Right lobe of liver (tissue), 6 donors: ENCODE results near the gene KIRREL2. TPM values are rescaled to one million over a fixed set of nuclear protein-coding genes. Genes with fewer than 3 reads are reported as not detected.

Experiments
- ATAC-seq, 4 donors: fragments of 200-7000 bp; cut with Tn5 transposase; one replicate each; pipeline ENCODE4 v1.9.1; 2020; ENCODE audit warnings: mild to moderate bottlenecking in 4 of 4, moderate library complexity in 4 of 4
- DNase-seq, 3 donors: peaks; one replicate each; pipeline ENCODE4 v3.0.0-alpha.2; 2020
- H3K27ac ChIP-seq, 3 donors: fragments of 200-600 bp; one replicate each; pipeline ENCODE4 v1.8.0; 2022
- H3K27me3 ChIP-seq, 2 donors: fragments of 200-600 bp; one replicate each; pipeline ENCODE4 v1.8.0; 2022
- H3K36me3 ChIP-seq, 4 donors: fragments of 200-600 bp; sonication (generic) in 1 of 4; one replicate each; pipeline versions ENCODE4 v1.5.1 to v1.8.0; 2017 to 2022; ENCODE audit warnings: control low read depth in 1 of 4
- H3K4me1 ChIP-seq, 4 donors: fragments of 200-600 bp; sonication (generic) in 1 of 4; one replicate each; pipeline versions ENCODE4 v1.5.1 to v1.8.0; 2017 to 2022; ENCODE audit warnings: control low read depth in 1 of 4
- H3K4me3 ChIP-seq, 3 donors: fragments of 200-600 bp; one replicate each; pipeline ENCODE4 v1.8.0; 2022
- H3K9me3 ChIP-seq, 4 donors: fragments of 200-600 bp; sonication (generic) in 1 of 4; one replicate each; pipeline versions ENCODE4 v1.5.1 to v1.8.0; 2017 to 2022; ENCODE audit warnings: control low read depth in 1 of 4
- CTCF ChIP-seq, 4 donors: fragments of 200-600 bp in 3 of 4; fragments of 450-650 bp in 1 of 4; IDR thresholded peaks; one replicate each; pipeline versions ENCODE4 v1.5.1 to v1.8.0; 2016 to 2022; ENCODE audit warnings: antibody characterized with exemption in 4 of 4, mild to moderate bottlenecking in 2 of 4
- POLR2A ChIP-seq: fragments of 450-650 bp; IDR thresholded peaks from one replicate; pipeline ENCODE4 v1.6.1; 2017; ENCODE audit warnings: antibody characterized with exemption, mild to moderate bottlenecking
- WGBS: methylation state at CpG from one replicate; pipeline ENCODE4 v1.1.6; 2018; ENCODE audit warnings: low coverage, low lambda C conversion rate; ENCODE audit not compliant: insufficient coverage; ENCODE audit errors: missing lambda C conversion rate; 5-methylcytosine and 5-hydroxymethylcytosine counted together
- intact Hi-C, 2 donors: fragments of 100-400 bp; cut with DNase I; formaldehyde crosslinking; loops; one replicate each; pipeline versions ENCODE4 v1.11.2 to v1.14.1; 2022
- small RNA-seq, 2 experiments: library from RNA; depleted of rRNA; stranded (forward); fragments of <200 nt; gene quantifications; one replicate each; pipeline ENCODE3, GENCODE V24; 2016
- total RNA-seq, 6 experiments: library from RNA; depleted of rRNA in 2 of 6; stranded (reverse); fragments of >200 nt in 2 of 6; fragmentation: NEBNext Ultra II Directional in 3 of 6; extraction: Animal tissue kit (Norgen Biotek cat#: 25700) in 3 of 6; gene quantifications; one replicate each; pipeline versions ENCODE4 v1.1.0 to v1.2.4, GENCODE V29; 2016 to 2023
- donor health status: DM: no; HTN: yes; CAD: no.
- donor health status: DM: no; HTN: no; CAD: no.
- donor health status: DM: no; HTN: no; CAD: no.
- donor health status: DM: no; HTN: yes; CAD: no.
- donor health status: DM: no; HTN: yes; CAD: no.

The KIRREL2 gene
- total RNA-seq, 6 experiments from 2014 or later, result not detected

GRCh38 chr19:35911173-35911572, 54.5 kb downstream of the KIRREL2 start:
- no peak overlapping the region for H3K27ac ChIP-seq
- ATAC-seq, result no peak
- no peaks in the 10 kb centered on the region for H3K9me3 ChIP-seq
- intact Hi-C loops, result no loop called here
- no peak overlapping the region for H3K4me3 ChIP-seq
- peaks cover 0 to 14% (median 0%) of the 10 kb centered on the region in 4 donors for H3K4me1 ChIP-seq
- DNase-seq, result no peak
- no peak for TF ChIP-seq POLR2A
- TF ChIP-seq CTCF (IDR thresholded peaks at IDR 0.05), result no peak
- 43% methylated on average over 2 of the region's 3 CpGs for WGBS
- H3K36me3 ChIP-seq, result no peaks in the 10 kb centered on the region
- no peaks in the 10 kb centered on the region for H3K27me3 ChIP-seq

- 50% methylated on average over 1 of the region's 5 CpGs for WGBS
- H3K9me3 ChIP-seq, result no peaks in the 10 kb centered on the region
- H3K4me1 ChIP-seq, result peaks cover 0 to 8% (median 0%) of the 10 kb centered on the region in 4 donors
- ATAC-seq, result peak in 3 of 4 donors; percentile 42 to 72 (median 61)
- no peak overlapping the region for H3K4me3 ChIP-seq
- intact Hi-C loops, result no loop called here
- H3K27ac ChIP-seq, result no peak overlapping the region
- DNase-seq, result peak; percentile 69 to 85 (median 80)
- TF ChIP-seq CTCF (IDR thresholded peaks at IDR 0.05), result no peak
- no peak for TF ChIP-seq POLR2A
- no peaks in the 10 kb centered on the region for H3K36me3 ChIP-seq
- H3K27me3 ChIP-seq, result no peaks in the 10 kb centered on the region
Measured at GRCh38 chr19:35911790-35912189, 55.1 kb downstream of the KIRREL2 start.

GRCh38 chr19:35913589-35913988, 56.9 kb downstream of the KIRREL2 start:
- H3K27me3 ChIP-seq, result no peaks in the 10 kb centered on the region
- H3K9me3 ChIP-seq, result no peaks in the 10 kb centered on the region
- DNase-seq, result no peak
- ATAC-seq, result no peak
- WGBS, result 54% methylated on average over 7 of the region's 7 CpGs
- peaks cover 0 to 5% (median 0%) of the 10 kb centered on the region in 4 donors for H3K4me1 ChIP-seq
- TF ChIP-seq POLR2A (no peak), CTCF (IDR thresholded peaks at IDR 0.05) (no peak)
- H3K27ac ChIP-seq, result no peak overlapping the region
- intact Hi-C loops, result no loop called here
- H3K4me3 ChIP-seq, result no peak overlapping the region
- no peaks in the 10 kb centered on the region for H3K36me3 ChIP-seq

- peaks cover 0 to 5% (median 0%) of the 10 kb centered on the region in 4 donors for H3K4me1 ChIP-seq
- H3K4me3 ChIP-seq, result no peak overlapping the region
- no peaks in the 10 kb centered on the region for H3K36me3 ChIP-seq
- WGBS, result 51% methylated on average over 3 of the region's 3 CpGs
- no peaks in the 10 kb centered on the region for H3K27me3 ChIP-seq
- no peak for TF ChIP-seq CTCF (IDR thresholded peaks at IDR 0.05)
- TF ChIP-seq POLR2A, result no peak
- DNase-seq, result no peak
- no peak for ATAC-seq
- H3K27ac ChIP-seq, result no peak overlapping the region
- H3K9me3 ChIP-seq, result no peaks in the 10 kb centered on the region
- intact Hi-C loops, result no loop called here
Measured at GRCh38 chr19:35915443-35915842, 58.7 kb downstream of the KIRREL2 start.

Small RNA genes within 50 kb of the gene (small RNA-seq; reads per million reads assigned to genes)
- gene RN7SL402P, result 0 reads per million in 2 experiments

Other genes starting within 250 kb of the KIRREL2 start
- gene HAUS5, start 244.2 kb upstream of the KIRREL2 start, total RNA-seq, result 1 to 10 TPM; 3.7 to 6.1 (median 4.4) TPM
- 10 to 100 TPM; 27.8 to 46.5 (median 31.0) TPM for gene RBM42, start 227.9 kb upstream of the KIRREL2 start, total RNA-seq
- 1 to 10 TPM in 1 of 6 experiments, under 1 TPM in 3, not detected in 2; 0.38 to 1.2 (median 0.57) TPM for gene ETV2, start 215.2 kb upstream of the KIRREL2 start, total RNA-seq
- 100 to 1,000 TPM; 189 to 697 (median 228) TPM for gene COX6B1, start 208.6 kb upstream of the KIRREL2 start, total RNA-seq
- gene UPK1A, start 190.4 kb upstream of the KIRREL2 start, total RNA-seq, result under 1 TPM in 1 of 6 experiments, not detected in 5; 0.27 TPM
- gene ZBTB32, start 152.4 kb upstream of the KIRREL2 start, total RNA-seq, result under 1 TPM in 1 of 6 experiments, not detected in 5; 0.15 TPM
- gene KMT2B, start 138.9 kb upstream of the KIRREL2 start, total RNA-seq, result 10 to 100 TPM; 10.5 to 23.1 (median 15.0) TPM
- 10 to 100 TPM; 16.3 to 58.9 (median 29.3) TPM for gene IGFLR1, start 114.5 kb upstream of the KIRREL2 start, total RNA-seq
- 10 to 100 TPM; 11.3 to 19.9 (median 17.5) TPM for gene U2AF1L4, start 111.5 kb upstream of the KIRREL2 start, total RNA-seq
- gene PSENEN, start 111.3 kb upstream of the KIRREL2 start, total RNA-seq, result 10 to 100 TPM; 24.2 to 42.9 (median 35.8) TPM
- 1 to 10 TPM; 3.2 to 8.2 (median 4.9) TPM for gene LIN37, start 108.3 kb upstream of the KIRREL2 start, total RNA-seq
- 1 to 10 TPM; 2.6 to 6.0 (median 4.5) TPM for gene HSPB6, start 99.9 kb upstream of the KIRREL2 start, total RNA-seq
- 1 to 10 TPM; 3.9 to 5.5 (median 4.7) TPM for gene PROSER3, start 98.7 kb upstream of the KIRREL2 start, total RNA-seq
- 1 to 10 TPM in 5 of 6 experiments, under 1 TPM in 1; 0.37 to 5.2 (median 3.1) TPM for gene ARHGAP33, start 81.3 kb upstream of the KIRREL2 start, total RNA-seq
- 100 to 1,000 TPM in 4 of 6 experiments, 10 to 100 TPM in 2; 60.3 to 281 (median 134) TPM for gene PRODH2, start 44.1 kb upstream of the KIRREL2 start, total RNA-seq
- gene NPHS1, start 4.4 kb upstream of the KIRREL2 start, total RNA-seq, result not detected
- 1 to 10 TPM in 1 of 6 experiments, under 1 TPM in 2, not detected in 3; 0.27 to 1.5 (median 0.37) TPM for gene APLP1, start 11.7 kb downstream of the KIRREL2 start, total RNA-seq
- gene NFKBID, start 43.6 kb downstream of the KIRREL2 start, total RNA-seq, result 1 to 10 TPM; 1.0 to 2.6 (median 1.7) TPM
- gene HCST, start 45.6 kb downstream of the KIRREL2 start, total RNA-seq, result 1 to 10 TPM in 5 of 6 experiments, not detected in 1; 1.7 to 4.2 (median 2.4) TPM
- 10 to 100 TPM; 15.6 to 77.8 (median 29.7) TPM for gene TYROBP, start 51.4 kb downstream of the KIRREL2 start, total RNA-seq
- 1 to 10 TPM; 5.6 to 8.6 (median 7.0) TPM for gene LRFN3, start 79.5 kb downstream of the KIRREL2 start, total RNA-seq
- gene SDHAF1, start 138.3 kb downstream of the KIRREL2 start, total RNA-seq, result 10 to 100 TPM in 4 of 6 experiments, 1 to 10 TPM in 2; 8.4 to 41.9 (median 12.0) TPM
- gene SYNE4, start 151.9 kb downstream of the KIRREL2 start, total RNA-seq, result 1 to 10 TPM; 3.9 to 7.5 (median 7.0) TPM
- gene ALKBH6, start 157.3 kb downstream of the KIRREL2 start, total RNA-seq, result 10 to 100 TPM in 5 of 6 experiments, 1 to 10 TPM in 1; 9.7 to 31.2 (median 11.5) TPM
- gene CLIP3, start 176.0 kb downstream of the KIRREL2 start, total RNA-seq, result 1 to 10 TPM in 2 of 6 experiments, under 1 TPM in 4; 0.55 to 1.6 (median 0.94) TPM
- gene THAP8, start 197.4 kb downstream of the KIRREL2 start, total RNA-seq, result 1 to 10 TPM; 2.5 to 9.0 (median 4.2) TPM
- gene WDR62, start 198.0 kb downstream of the KIRREL2 start, total RNA-seq, result 1 to 10 TPM in 2 of 6 experiments, under 1 TPM in 4; 0.20 to 1.6 (median 0.58) TPM